Stimulated activated CD8-positive, alpha-beta memory T cell treated with anti-CD3 and anti-CD28 coated beads, Interleukin-7, amount 100 ng/mL, for 48 hours (primary cell): ENCODE results near the gene C2CD5.
"Not testable (repeated sequence)": the region's sequence is repeated elsewhere in the genome, so short reads cannot be mapped to it uniquely, and the experiment has no call there.

Experiments used
- DNase-seq, 2 donors: peaks; one replicate each; pipeline ENCODE4 v3.0.0-alpha.2; 2020; ENCODE audit warnings: low read depth in 1 of 2; ENCODE audit errors: extremely low read depth in 1 of 2

C2CD5 gene

DNA sequence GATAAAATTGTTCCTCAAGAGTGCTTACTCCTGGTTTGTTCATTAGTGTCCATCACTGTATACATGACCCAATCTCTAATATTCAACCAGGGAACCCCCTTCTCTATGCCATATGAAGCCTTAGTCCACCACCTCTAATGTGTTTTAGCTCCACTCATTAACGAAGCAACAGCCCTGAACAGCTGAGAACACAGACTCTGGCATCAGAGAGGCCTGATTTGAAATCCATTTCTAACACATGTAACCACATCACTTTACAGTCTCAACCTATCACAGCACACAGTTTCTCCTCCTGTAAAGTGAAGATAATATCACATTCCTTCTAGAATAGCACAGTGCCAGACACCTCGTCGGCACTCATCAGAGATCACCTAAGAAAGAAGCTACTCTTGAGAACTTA is 64.3 kb downstream of the C2CD5 start:
- no peak for DNase-seq

DNA sequence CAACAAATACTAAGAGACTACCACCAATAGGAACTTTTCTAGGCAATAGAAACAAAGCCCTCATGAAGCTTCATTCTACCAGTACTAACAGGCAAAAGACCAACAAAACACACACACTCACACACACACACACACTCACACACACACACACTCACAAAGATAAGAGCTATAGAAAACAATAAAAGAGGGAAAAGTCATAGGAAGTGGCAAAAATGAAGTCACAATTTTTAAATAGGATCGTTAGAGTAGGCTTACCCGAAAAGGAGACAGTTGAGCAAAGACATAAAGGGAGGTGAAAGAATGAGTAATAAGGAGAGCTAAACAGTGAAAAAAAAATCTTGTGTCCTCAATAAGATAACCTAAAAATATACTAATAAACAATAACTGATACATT is 66.5 kb downstream of the C2CD5 start:
- DNase-seq: no peak

DNA sequence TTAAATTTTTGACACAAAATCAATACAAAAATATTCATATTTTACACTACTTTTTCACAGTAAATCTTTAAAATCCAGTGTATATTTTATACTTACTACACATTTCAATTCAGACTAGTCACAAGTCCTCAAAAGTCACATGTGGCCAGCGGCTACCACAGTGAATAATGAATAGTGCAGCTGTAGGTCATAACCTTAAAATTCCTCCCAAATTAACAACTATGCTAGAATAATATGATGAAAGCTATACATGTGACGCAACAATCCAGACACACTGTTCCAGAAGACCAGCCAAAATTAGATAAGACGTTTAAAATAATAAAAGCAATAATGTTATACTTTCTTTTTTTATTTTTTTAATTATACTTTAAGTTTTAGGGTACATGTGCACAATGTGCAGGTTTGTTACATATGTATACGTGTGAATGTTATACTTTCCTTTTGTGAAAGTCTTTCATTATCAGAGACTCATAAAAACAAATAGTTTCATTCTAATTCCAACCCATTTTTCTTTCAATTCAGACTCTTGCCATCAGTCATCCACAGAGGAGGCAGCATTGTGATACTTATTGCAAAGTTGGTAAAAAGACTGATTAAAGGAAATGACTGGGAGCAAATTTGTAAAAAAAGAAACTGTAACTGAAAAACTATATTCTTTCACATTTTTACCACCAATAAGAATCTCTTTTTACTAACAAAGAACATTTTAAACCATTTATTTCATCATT is 67.0 kb downstream of the C2CD5 start:
- DNase-seq: no peak

DNA sequence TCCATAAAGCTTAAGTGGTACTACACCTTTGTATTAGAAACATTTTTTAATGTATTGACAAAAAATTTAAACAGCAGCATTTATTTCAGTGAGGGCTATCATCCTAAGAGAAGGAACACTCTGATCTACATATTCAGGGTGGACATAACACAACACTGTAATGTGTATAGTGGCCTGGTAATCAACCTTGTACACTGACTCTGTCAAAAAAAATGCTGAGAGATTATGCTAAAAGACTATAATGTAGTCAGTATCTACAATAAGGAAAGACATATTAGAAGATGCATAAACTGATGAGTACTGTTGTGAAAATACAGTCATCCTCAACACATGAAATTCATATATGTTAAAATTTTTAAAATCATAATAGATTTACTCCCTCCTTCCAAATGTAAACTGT is 68.2 kb downstream of the C2CD5 start:
- DNase-seq: no peak

DNA sequence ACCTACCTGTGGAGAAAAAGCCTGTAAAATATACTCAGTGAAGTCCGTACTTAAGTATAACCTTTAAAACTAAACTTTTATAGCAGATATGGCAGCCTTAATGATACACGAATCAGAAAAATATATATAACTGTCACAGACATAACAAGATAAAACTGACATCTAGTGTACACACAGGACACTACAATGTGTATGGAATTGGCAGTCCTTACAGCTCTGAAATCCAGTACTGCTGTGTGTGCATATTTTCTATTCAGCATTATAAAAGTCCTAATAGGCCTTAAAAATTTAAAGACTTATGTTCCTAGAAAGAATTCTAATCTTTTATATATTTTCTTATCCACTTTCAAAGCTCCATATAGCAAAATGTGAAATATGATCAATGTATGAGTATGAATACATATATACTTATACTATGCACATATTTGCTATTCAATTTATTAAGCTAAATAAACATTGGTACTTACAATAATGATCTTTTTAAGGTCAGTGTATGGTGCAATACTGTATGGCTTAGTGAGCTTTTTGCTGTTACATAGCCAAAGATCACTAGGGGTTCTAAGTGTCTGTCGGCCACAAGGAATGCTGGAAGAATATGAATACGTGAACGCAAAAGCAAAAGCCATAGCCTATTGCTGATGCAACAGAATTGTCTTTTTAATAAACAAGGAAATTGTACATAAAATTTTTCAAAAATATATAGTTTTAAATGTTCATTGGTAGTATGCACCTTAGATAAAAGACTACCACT is 69.2 kb downstream of the C2CD5 start:
- no peak for DNase-seq

DNA sequence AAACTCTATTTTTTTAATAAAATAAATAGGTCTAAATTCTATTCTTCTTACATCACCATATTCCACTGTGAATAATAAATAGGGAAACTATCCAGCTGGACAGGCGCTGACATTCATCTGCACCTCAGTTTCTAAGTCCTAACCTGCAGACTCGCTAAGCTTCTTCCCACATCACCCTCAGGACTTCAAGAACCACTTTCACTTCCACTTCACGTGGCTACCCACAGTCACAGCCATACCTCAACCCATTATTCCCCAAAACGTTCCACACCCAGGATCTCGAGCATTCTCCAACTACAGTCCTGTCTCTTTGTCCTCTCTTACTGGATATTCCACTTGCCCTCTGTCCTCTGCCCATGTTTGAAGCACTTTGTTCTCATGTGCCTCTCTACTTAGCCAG is 71.1 kb downstream of the C2CD5 start:
- no peak for DNase-seq

DNA sequence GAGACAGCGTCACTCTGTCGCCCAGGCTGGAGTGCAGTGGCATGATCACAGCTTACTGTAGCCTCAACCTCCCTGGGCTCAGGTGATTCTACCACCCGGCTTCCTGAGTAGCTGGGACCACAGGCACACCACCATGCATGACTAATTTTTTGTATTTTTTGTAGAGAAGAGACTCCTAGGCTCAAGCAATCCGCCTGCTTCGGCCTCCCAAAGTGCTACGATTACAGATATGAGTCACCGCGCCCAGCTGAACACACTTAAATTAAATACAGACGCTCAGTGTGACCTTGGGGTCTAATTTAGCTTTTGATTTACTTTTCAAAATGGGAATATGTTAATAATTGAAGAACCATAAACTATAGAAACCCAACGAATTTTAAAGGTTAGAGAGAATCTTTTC is 77.2 kb downstream of the C2CD5 start:
- DNase-seq: no peak

DNA sequence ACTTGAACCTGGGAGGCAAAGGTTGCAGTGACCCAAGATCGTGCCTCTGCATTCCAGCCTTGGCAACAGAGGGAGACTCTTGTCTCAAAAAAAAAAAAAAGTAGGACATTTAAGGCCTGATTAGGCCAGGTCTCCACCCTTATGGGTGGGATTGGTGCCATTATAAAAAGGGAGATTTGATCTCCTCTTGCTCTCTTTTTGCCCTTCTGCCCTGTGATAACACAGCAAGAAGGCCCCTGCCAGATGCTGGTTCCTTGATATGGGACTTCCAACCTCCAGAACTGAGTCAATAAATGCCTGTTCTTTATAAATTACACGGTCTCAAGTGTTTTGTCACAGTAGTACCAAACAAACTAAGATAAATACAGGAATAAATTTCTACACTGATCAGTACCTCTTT is 81.0 kb downstream of the C2CD5 start:
- no peak for DNase-seq

DNA sequence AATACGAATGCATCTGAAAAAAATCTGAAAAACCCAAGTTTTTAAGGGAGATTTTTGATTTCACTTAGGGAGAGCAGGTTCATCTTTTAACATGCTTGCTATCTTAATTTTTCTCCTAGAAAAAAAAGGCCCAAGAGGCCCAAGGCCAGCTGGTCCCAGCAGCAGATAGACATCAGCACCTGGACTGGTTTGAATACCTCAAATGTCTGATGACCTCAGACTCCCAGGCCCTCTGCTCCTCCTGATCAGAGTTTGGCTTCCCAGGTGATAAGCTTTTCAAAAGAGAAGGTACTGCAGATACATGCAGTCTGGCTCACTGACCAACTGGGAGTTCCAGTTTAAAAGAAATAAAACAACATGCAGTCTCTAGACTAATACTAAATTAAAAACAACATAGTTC is 82.6 kb downstream of the C2CD5 start:
- DNase-seq: no peak

DNA sequence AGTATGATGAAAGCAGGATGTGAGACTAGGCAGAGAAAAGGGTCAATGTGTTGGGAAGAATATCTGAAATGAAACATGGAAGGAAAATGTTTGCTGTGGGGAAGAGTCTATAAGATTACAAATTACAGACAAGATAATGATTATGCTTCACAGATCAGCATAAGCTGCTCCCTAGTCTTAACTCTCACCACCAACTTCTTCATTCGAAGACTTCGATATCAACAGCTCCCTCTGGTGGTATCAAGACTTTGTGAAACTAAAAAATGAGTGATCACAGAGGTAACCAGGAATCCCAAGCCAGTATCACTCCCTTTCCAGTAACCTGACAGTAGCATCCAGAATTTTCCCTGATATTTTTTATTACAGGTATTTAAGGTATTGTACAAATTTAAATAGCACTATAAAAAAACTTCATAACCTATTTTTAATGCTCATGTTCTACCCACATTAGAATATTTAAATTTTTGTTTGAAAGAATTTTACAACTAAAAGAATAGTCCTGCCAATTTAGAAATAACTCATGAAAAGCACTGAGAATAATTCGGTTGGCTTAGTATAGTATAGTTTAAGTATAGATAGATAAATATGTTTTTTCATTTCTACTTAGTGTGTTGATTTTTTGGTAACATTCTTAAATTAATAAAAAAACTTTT is 84.4 kb downstream of the C2CD5 start:
- DNase-seq: no peak

DNA sequence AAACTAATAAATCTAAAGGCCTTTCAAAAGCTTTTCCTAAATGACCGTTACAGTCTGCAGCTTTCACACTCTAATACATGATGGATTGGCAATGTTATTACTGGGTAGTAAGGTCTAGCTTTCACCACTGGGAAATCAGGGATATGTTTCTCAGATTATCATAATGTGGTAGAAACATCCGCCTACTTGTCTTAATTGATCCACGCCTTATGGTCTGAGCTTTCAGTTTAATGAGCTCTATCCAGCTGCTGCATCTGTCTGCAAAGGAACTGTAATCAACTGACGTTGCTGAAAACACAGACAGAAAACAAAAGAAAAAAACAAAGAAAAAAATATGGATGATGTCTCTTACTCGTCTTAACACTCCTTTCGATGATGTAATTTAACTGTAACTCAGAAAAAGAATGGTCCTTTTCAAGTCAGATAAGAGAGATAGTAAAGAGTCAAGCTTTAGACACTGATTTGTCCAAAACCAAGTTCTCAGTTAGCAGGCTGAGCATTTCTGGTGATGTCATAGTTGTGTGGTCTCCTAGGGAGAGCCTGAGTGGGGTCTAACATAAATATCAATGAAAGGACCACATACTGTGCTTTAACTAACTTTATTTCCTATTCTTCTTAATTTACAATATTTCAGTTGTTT is 85.9 kb downstream of the C2CD5 start:
- no peak for DNase-seq

DNA sequence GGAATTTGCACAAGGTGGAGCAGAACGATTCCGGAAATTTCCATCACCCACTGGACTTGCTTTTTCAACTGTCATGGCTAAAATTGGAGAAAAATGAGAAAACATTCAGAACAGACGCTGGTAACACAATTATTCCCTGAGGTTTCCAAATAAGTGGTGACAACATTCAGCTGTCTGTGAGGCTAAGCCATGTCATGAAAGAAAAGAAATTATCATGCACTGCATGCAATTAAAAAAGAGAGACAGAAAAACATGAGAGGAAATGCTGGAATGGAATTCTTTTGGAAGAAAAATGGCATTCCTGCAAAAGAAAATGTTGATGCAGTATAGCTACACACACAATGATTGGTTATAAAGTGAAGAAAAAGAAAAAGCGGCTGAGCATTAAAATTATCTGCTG is 87.3 kb downstream of the C2CD5 start:
- DNase-seq: no peak

DNA sequence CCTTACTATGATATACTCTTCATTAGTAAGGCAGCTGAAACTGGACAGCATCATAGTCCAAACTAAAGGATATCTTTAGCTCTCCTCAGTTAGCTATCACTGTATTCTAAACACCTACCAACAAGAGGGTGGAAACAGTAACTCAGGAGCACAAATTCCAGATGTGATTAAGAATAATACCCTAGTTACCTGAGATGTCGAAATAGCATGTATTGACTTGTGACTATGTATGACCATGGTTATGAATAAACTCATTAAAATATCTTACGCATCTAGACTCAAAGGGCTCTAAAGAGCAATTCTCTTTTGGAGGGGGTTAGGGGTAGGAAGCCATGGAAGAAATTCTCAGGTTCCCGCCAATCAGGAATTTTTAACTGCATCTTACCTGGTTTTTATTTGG is 90.8 kb downstream of the C2CD5 start:
- DNase-seq: no peak

DNA sequence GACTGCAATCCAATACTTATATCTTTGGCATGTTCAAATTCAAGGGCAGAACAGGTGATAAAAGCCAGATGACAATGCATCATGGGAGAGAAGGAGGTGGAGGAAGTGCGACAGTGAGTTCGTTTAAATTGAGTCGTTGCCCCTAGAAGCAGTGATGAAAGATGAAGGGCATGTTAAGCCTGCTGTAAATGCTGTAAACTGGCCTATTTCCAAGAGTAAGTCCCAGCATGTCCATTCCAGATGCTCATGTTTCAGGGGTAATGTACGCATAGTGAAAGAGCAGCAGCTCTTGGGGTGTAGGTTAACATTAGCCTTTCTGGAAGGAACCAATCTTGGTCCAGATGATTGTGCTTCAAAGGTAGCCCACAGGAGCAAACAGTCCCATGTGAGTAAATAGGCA is 97.1 kb downstream of the C2CD5 start:
- no peak for DNase-seq

DNA sequence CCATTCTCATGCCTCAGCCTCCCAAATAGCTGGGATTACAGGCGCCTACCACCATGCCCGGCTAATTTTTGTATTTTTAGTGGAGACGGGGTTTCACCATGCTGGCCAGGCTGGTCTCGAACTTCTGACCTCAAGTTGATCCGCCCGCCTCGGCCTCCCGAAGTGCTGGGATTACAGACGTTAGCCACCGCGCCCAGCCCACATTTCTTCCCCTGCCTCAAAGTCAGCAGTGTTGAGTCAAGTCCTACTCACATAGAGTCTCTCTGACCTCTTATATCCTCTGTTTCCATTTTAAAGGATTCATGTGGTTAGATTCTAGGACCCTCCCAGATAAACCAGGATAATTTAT is 100.1 kb downstream of the C2CD5 start:
- DNase-seq: not testable (repeated sequence)

DNA sequence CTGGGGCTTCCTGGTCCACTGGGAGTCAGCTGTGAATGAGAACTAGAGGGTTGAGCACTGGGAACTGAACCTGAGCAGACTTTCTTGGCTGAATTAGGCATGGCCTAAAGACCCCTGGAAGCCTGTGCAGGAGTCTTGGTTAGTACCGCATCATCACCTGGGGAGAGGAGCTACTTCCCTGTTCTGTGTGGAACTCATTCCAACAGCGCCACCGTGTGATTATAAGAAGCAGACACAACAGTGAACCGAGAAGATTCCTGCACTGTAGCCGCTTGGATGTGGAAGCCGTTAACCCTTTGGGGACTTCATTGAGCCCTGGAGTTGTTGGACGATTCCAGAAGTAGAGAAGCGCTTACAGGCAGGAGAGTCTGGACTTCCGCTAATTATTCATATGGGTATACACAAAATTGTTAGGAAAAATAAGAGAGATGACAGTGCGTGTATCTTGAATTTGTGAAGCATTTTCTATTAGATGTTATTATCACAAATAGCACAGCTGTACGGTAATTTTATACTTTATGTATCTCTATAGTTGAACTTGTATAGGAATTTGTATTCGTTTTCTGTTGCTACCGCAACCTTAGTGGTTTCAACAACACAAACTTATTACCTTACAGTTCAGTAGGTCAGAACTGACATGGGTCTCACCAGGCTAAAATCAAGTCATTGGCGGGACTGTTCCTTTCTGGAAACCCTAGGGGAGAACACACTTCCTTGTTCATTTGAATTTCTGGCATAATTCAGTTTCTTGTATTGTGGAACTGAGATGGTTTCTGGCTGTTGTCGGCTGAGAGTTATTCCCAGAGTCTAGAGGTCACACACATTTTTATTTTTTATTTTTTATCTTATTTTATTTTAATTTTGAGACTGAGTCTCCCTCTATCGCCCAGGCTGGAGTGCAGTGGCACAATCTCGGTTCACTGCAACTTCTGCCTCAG is 100.7 kb downstream of the C2CD5 start:
- DNase-seq: peak in 1 of 2 donors; percentile 27

DNA sequence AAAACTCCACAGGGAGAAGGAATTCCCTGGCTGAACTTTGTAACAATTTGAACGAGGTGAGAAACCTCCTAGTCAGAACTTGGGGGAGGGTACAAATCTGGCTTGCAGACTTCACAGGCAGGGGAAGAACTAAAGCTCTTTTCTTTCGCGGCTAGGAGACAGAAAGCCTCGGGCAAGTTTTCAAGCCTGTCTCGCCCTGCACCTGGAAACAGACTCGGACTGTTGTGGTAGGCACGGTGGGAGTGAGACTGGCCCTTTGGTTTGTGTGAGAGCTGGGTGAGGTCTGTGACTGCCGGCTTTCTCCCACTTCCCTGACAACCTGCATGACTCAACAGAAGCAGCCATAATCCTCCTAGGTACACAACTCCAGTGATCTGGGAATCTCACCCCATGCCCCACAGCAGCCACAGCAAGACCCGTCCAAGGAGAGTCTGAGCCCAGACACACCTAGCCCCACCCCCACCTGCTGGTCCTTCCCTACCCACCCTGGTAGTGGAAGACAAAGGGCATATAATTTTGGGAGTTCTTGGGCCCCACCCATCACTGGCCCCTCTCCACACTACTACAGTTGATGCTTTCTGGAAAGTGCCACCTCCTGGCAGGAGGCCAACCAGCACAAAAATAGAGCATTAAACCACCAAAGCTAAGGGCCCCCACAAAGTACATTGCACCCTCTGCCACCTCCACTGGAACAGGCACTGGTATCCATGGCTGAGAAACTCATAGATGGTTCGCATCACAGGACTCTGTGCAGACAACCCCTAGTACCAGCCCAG is 107.1 kb downstream of the C2CD5 start:
- DNase-seq: no peak

DNA sequence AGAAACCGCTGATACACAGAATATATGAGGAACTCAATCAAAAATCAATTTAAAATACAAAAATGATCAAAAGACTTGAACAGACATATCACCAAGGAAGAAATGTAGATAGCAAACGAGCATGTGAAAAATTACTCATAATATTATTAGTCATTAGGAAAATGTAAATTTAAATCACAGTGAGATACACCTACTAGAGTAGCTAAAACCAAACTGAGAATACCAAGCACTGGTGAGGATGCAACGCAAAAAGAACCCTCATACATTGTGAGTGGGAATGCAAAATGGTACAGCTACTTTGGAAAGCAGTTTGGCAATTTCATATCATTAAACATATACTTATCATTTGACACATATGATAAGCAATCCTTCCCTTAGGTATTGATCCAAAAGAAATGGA is 108.8 kb downstream of the C2CD5 start:
- DNase-seq: no peak

DNA sequence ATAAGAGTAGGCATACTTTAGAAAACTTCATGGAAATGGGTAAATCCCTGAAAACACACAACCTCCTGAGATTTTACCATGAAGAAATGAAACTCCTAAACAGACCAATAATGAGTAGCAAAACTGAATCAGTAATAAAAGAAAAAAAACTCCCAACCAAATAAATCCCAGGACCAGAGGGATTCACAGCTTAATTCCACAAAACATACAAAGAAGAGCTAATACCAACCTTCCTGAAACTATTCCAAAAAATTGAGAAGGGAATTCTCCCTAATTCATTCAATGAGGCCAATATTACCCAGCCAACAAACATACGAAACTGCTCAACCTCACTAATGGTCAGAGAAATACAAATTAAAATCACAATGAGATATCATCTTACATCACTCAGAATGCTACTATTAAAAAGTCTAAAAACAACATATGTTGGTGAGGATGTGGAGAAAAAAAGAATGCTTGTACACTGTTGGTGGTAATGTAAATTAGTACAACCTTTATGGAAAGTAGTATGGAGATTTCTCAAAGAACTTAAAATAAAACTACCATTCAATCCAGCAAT is 112.6 kb downstream of the C2CD5 start:
- DNase-seq: no peak

DNA sequence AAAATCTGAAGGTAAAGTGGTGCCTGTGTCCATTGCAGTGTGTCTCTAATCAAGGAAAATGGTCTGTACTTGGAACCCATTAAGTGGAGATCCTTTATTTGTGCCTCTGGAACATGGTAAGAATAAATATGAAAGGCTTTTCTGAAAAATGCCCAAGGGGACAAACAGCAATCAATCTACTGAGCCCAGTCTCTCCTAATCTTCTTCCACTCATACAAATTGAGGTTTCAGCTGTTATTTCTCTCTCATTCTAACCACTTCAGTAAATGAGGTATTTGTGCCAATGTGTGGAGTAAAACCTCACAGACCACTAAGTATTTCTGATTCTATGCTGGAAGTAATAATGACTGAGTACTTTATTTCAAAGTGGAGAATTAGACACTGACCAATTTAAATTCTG is 127.5 kb downstream of the C2CD5 start:
- no peak for DNase-seq
